GM23248 (cell line): ENCODE data around the gene RGL1. TPM values are rescaled to one million over a fixed set of nuclear protein-coding genes. Genes with fewer than 3 reads are reported as not detected.

Source experiments
- DNase-seq: peaks from one replicate; pipeline ENCODE4 v3.0.0-alpha.2; 2015
- H2AFZ ChIP-seq: fragments of 200-600 bp; sonication (generic); 2 replicates; pipeline ENCODE4 v1.6.1; 2016; ENCODE audit warnings: antibody characterized with exemption
- H3F3A ChIP-seq: fragments of 200-600 bp; sonication (generic); 2 replicates; pipeline ENCODE4 v1.6.1; 2016; ENCODE audit warnings: mild to moderate bottlenecking, antibody characterized with exemption, mixed run types; ENCODE audit not compliant: insufficient read depth
- H3K27ac ChIP-seq: fragments of 200-600 bp; sonication (generic); 2 replicates; pipeline ENCODE4 v1.5.1; 2016; ENCODE audit warnings: mild to moderate bottlenecking
- H3K27me3 ChIP-seq: fragments of 200-600 bp; sonication (generic); replicated peaks from 2 replicates; pipeline ENCODE4 v1.6.1; 2016; ENCODE audit warnings: mild to moderate bottlenecking; ENCODE audit not compliant: insufficient read depth
- H3K36me3 ChIP-seq: fragments of 200-600 bp; sonication (generic); 2 replicates; pipeline ENCODE4 v1.6.1; 2016; ENCODE audit warnings: low read depth, mild to moderate bottlenecking
- H3K4me1 ChIP-seq: fragments of 200-600 bp; sonication (generic); 2 replicates; pipeline ENCODE4 v1.6.1; 2016; ENCODE audit warnings: mild to moderate bottlenecking; ENCODE audit not compliant: insufficient read depth
- H3K4me2 ChIP-seq: fragments of 200-600 bp; sonication (generic); one replicate; pipeline ENCODE4 v1.6.1; 2016; ENCODE audit warnings: mild to moderate bottlenecking; ENCODE audit not compliant: unreplicated experiment
- H3K4me3 ChIP-seq: fragments of 200-600 bp; sonication (generic); 2 replicates; pipeline ENCODE4 v1.5.1; 2016; ENCODE audit warnings: mild to moderate bottlenecking
- H3K79me2 ChIP-seq: fragments of 200-600 bp; sonication (generic); 2 replicates; pipeline ENCODE4 v1.6.1; 2016; ENCODE audit warnings: mild to moderate bottlenecking; ENCODE audit not compliant: insufficient read depth
- H3K9ac ChIP-seq: fragments of 200-600 bp; sonication (generic); 2 replicates; pipeline ENCODE4 v1.6.1; 2016; ENCODE audit warnings: mild to moderate bottlenecking
- H3K9me2 ChIP-seq: fragments of 200-600 bp; sonication (generic); 2 replicates; pipeline ENCODE4 v1.6.1; 2016; ENCODE audit warnings: mixed run types, mild to moderate bottlenecking, moderate library complexity; ENCODE audit not compliant: insufficient read depth
- H3K9me3 ChIP-seq: fragments of 200-600 bp; sonication (generic); one replicate; pipeline ENCODE4 v1.6.1; 2017; ENCODE audit warnings: low read depth
- H4K20me1 ChIP-seq: fragments of 200-600 bp; sonication (generic); 2 replicates; pipeline ENCODE4 v1.6.0; 2016; ENCODE audit not compliant: insufficient read depth
- EZH2 ChIP-seq: fragments of 200-600 bp; sonication (generic); IDR thresholded peaks from 2 replicates; pipeline ENCODE4 v1.6.1; 2018; ENCODE audit warnings: antibody characterized with exemption, mild to moderate bottlenecking; ENCODE audit not compliant: insufficient read depth, poor library complexity, severe bottlenecking
- EZH2phosphoT487 ChIP-seq: fragments of 200-600 bp; sonication (generic); IDR thresholded peaks from 2 replicates; pipeline ENCODE4 v1.6.1; 2018; ENCODE audit warnings: antibody characterized with exemption, moderate library complexity, mild to moderate bottlenecking, low read depth; ENCODE audit not compliant: insufficient read depth
- WGBS, 2 experiments: methylation state at CpG; one replicate each; pipeline ENCODE4 v1.1.6; 2015 to 2017; ENCODE audit warnings: low lambda C conversion rate in 2 of 2, low coverage in 1 of 2; ENCODE audit errors: missing lambda C conversion rate in 2 of 2; 5-methylcytosine and 5-hydroxymethylcytosine counted together
- in situ Hi-C: fragments of 300-500 bp; cut with MboI; formaldehyde crosslinking; loops from 2 replicates; pipeline ENCODE4 v1.15.0; 2020
- polyA plus RNA-seq: library from polyadenylated mRNA; unstranded; fragments of >200 nt; fragmentation: Nextera tagmentation; extraction: Ambion mirVana; gene quantifications from 2 replicates; pipeline ENCODE4 v1.2.1, GENCODE V29; 2016
- total RNA-seq: library from RNA; depleted of rRNA; stranded (reverse); fragments of >200 nt; shearing (Covaris generic); gene quantifications from 2 replicates; pipeline ENCODE4 v1.2.3, GENCODE V29; 2014

The RGL1 gene
- total and polyA plus RNA-seq, 2 experiments from 2014 or later: 9.4 to 13.4 TPM

GRCh38 chr1:183806125-183806524 is 1.2 kb downstream of the RGL1 start:
- Histone ChIP-seq H3K4me3 (peak overlapping the region; percentile 97), H3K4me2 (peak overlapping the region; percentile 99), H3K9ac (peak overlapping the region; percentile 84), H3F3A (peaks cover 41% of the 10 kb centered on the region), H3K36me3 (no peaks in the 10 kb centered on the region), H3K9me3 (no peaks in the 10 kb centered on the region), H3K4me1 (peaks cover 38% of the 10 kb centered on the region), H3K27me3 (no peaks in the 10 kb centered on the region), H3K9me2 (no peaks in the 10 kb centered on the region), H3K27ac (no peak overlapping the region), H3K79me2 (peaks cover 12% of the 10 kb centered on the region; the same call in 1 of the 2 replicates), H2AFZ (peak overlapping the region; percentile 52), H4K20me1 (no peaks in the 10 kb centered on the region)
- in situ Hi-C loops: no loop called here
- DNase-seq: peak; percentile 40
- 11 to 12% methylated on average over 4 of the region's 4 CpGs for WGBS, 2 experiments
- TF ChIP-seq EZH2phosphoT487 (no peak), EZH2 (no peak)

DNA sequence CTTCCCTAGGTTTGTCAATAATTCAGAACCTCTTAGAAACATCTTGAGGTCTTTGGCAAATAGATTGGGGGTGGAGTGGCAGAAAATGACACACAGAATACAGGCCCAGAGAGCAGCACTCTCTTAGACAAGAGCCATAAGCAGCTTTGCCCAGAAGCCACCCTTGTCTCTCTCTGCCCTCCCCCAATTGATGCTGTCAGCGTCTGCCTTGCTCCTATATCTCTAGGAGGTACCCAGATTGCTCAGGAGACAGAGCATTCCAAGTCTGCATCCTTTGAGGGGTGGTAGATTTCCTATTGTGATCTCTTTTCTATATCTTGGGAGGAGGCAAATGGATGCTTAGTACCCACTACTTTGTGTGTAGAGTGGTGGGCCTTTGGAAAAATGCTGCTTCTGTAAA is 1.8 kb downstream of the RGL1 start:
- Histone ChIP-seq H3K9ac (peak overlapping the region; percentile 84), H3K4me3 (peak overlapping the region; percentile 97), H3F3A (peaks cover 41% of the 10 kb centered on the region), H3K4me1 (peaks cover 38% of the 10 kb centered on the region), H3K36me3 (no peaks in the 10 kb centered on the region), H3K4me2 (peak overlapping the region; percentile 99), H3K27ac (no peak overlapping the region), H2AFZ (no peak overlapping the region), H3K9me3 (no peaks in the 10 kb centered on the region), H4K20me1 (no peaks in the 10 kb centered on the region), H3K9me2 (no peaks in the 10 kb centered on the region), H3K27me3 (no peaks in the 10 kb centered on the region), H3K79me2 (peaks cover 16% of the 10 kb centered on the region; the same call in 1 of the 2 replicates)
- DNase-seq: no peak
- in situ Hi-C loops: no loop called here
- TF ChIP-seq EZH2 (no peak), EZH2phosphoT487 (no peak)
- 25 to 28% methylated on average over 1 of the region's 1 CpG for WGBS, 2 experiments

DNA sequence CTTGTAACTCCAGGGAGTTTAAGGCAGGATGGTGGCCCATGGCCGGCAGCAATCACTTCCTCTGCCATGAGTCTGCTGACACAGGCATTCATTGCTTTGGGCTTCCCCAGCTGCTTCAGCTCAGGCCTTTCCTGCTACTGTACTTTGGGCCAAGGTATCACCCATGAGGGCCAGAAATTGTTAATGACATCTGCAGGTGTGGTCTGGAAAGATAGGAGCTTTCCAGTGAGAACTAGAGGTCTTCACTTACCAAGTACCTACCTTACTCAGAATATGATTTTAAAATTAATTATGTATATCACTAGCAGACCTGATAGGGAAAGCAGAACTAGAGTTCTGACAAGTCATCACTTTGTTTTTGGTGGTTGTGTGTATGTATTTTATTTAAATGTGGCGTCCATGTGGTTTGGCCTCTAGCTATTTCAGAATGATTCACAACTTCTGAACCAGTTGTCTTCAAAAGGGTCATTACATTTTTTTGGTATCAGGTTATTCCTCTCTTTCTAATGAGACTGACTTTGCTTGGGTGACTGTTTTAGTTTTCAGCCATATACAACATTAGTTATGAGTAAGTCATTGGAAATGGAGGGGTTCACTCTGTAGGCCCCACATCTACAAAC is 2.7 kb downstream of the RGL1 start:
- no peaks in the 10 kb centered on the region for H3K27me3 ChIP-seq
- 9 to 12% methylated on average over 2 of the region's 2 CpGs for WGBS, 2 experiments
- no peaks in the 10 kb centered on the region for H3K9me2 ChIP-seq
- peak; percentile 69; the same call in 1 of the 2 replicates for TF ChIP-seq EZH2phosphoT487
- TF ChIP-seq EZH2: no peak
- peaks cover 41% of the 10 kb centered on the region for H3F3A ChIP-seq
- peak overlapping the region; percentile 11 for H3K4me2 ChIP-seq
- peaks cover 46% of the 10 kb centered on the region for H3K4me1 ChIP-seq
- peaks cover 25% of the 10 kb centered on the region; the same call in 1 of the 2 replicates for H3K79me2 ChIP-seq
- no peaks in the 10 kb centered on the region for H3K36me3 ChIP-seq
- H2AFZ ChIP-seq: no peak overlapping the region
- no peaks in the 10 kb centered on the region for H3K9me3 ChIP-seq
- H3K9ac ChIP-seq: peak overlapping the region; percentile 15; the same call in 1 of the 2 replicates
- DNase-seq: peak; percentile 85
- in situ Hi-C loops: no loop called here
- peak overlapping the region; percentile 74 for H3K27ac ChIP-seq
- H4K20me1 ChIP-seq: no peaks in the 10 kb centered on the region
- H3K4me3 ChIP-seq: no peak overlapping the region

- Histone ChIP-seq H2AFZ (no peak overlapping the region), H3K4me3 (no peak overlapping the region), H3K9me2 (no peaks in the 10 kb centered on the region), H3F3A (peaks cover 43% of the 10 kb centered on the region), H3K4me1 (peaks cover 54% of the 10 kb centered on the region), H3K9me3 (no peaks in the 10 kb centered on the region), H3K4me2 (peak overlapping the region; percentile 11), H4K20me1 (no peaks in the 10 kb centered on the region), H3K79me2 (peaks cover 28% of the 10 kb centered on the region; the same call in 1 of the 2 replicates), H3K27me3 (no peaks in the 10 kb centered on the region), H3K9ac (peak overlapping the region; percentile 15; the same call in 1 of the 2 replicates), H3K36me3 (no peaks in the 10 kb centered on the region), H3K27ac (peak overlapping the region; percentile 74)
- in situ Hi-C loops: no loop called here
- 18 to 27% methylated on average over 2 of the region's 2 CpGs for WGBS, 2 experiments
- DNase-seq: peak; percentile 62
- TF ChIP-seq EZH2 (no peak), EZH2phosphoT487 (no peak)
Measured at GRCh38 chr1:183808296-183809027, 3.5 kb downstream of the RGL1 start.
